D341Med (cell line): ENCODE results near the gene LRRC3.

ENCODE experiments used
- DNase-seq: peaks from one replicate; pipeline ENCODE4 v3.0.0; 2012; ENCODE audit warnings: low spot score

The LRRC3 gene

DNA sequence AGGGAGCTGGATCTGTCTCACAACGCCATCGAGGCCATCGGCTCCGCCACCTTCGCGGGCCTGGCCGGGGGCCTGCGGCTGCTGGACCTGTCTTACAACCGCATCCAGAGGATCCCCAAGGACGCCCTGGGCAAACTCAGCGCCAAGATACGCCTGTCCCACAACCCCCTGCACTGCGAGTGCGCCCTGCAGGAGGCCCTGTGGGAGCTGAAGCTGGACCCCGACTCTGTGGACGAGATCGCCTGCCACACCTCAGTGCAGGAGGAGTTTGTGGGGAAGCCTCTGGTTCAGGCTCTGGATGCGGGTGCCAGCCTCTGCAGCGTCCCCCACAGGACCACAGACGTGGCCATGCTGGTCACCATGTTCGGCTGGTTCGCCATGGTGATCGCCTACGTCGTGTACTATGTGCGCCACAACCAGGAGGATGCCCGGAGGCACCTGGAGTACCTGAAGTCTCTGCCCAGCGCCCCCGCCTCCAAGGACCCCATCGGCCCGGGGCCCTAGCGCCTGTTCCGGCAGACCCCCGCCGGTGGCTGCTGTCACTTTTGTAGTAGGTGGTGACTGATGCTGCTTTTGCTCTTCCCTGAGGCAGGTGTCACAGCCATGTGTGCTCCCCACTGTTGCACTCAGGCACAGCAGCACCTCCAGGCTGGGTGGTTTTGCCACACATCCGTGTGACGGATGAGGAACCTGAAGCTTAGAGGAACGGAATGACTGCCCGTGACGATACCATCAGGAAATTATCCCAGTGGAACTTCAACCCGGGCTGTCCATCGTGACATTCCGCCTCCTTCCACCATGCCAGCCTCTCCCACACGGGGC, 1.8 kb downstream of the LRRC3 start:
- DNase-seq: no peak

DNA sequence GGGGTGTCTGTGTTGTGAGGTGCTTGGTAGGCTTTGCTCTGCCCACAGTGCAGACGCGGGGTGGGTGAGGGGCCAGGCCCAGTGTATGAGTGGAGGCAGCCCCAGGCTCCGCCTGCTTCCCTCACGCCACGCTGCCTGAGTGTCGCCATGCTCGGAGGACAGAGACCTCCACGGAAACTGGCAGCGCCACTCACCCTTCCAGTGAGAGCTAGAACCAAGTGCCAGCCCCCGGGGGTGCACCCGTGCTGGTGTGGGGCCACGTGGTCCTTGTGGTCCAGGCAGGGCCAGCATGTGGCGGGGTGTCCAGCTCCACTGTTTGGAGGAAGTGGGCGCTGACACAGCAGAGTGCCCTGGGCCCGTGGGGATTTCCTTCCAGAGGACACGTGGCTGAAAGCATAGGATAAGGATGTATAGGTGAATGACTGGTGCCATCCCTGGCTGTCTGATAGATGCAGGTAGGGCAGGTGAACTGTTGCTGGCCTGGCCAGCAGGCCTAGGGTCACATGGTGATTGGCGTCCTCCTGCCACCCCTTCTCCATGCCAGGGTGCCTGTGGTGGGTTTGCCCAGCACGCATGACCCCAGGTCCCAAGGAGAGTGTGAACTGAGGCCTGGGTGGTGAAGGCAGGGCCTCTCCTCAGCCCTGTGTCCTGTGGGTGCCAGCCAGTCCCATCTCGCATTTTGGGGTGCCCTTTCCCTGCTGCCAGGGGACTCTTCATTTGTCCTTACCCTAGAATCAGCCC, 3.8 kb downstream of the LRRC3 start:
- DNase-seq: no peak

DNA sequence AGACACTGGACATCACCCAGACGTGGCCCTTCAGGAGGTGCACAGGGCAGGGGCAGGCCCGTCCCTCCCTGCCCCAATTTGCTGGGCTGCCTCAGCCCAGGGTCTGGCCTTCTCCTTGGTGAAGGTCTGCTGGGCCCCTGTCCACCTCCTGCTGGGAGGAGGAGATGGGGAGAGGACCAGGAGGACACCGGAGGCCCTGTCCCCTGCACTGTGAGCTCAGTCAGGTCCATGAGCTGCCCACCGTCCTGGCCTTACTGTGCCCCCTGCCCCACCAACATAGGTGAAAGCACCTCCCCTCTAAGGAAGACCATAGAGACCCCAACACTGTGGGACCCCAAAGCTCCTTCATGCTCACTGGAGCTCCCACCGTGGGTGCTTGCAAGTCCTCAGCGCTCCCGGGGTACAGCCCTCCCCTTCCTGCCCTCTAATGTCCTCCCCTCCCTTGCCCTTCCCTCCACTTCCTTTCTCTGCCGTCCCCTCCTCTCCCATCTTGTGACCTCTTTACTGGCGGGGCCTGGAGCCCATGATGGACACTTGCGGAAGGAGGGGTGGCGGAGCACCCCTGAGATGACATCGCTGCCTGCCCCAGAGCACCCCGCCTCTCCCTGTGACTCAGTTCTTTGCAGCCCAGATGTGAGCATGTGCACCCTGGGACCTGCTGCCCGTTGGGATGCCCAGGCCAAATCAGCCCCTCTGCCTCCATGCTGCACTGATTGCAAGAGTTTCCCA, 4.6 kb downstream of the LRRC3 start:
- DNase-seq: no peak

DNA sequence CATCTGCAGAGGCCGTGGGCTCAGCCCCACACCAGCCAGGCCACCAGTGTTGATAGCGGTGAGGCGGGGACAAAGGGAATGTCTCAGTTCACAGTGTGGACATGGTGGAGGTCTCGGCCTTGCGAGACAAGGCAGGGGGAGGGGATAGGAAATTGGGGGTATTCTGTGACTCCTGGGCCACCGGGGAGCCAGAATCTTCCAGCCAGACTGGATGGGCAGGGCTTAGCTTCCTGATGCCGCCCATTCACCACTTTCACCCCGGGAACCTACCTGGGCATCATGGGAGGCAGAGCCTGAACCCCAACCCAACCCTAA, 5.1 kb downstream of the LRRC3 start:
- DNase-seq: no peak

DNA sequence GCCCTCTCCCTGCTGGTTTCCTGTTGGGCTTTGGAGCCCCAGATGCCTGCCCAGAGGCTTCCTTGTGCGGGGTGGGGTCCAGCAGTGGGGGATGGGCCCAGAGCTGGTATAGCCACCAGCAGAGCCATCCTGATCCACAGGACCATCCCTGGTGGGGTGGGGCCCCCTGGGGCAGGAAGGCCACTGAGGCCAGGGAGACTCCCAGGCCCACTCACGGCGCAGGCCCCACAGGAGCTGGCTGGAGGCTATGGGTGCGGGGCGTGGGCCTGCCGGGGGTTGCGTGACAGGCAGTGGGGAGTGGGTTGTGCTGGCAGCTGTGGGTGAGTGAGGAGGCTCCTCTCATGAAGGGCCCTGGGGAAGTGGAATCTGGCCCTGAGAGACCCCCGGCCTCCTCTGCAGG, 5.7 kb downstream of the LRRC3 start:
- DNase-seq: no peak

DNA sequence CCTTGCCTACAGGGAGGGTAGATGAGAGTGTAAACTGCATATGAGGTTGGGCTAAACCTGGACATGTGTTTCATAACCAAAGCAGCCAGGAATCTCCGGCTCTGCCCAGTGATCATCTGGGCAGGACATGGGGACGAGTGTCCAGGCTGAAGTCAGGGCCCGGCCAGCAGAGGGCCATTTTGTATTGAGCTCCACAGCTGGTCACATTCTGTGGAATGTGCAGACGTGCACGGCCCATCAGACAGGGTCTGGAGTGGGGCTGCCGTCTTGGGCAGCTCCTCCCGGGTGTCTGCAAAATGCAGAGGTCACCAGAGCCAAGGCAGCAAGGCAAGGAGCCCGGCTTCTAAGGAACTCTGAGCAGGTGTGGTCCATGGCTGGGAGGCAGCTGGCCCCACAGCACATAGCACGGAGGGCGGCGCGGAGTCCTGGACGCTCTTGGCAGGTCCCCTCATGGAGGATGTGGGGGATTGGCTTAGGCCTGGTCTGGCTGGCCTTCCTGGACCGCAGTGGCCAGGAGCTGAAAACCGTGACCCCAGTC, 6.2 kb downstream of the LRRC3 start:
- DNase-seq: no peak

DNA sequence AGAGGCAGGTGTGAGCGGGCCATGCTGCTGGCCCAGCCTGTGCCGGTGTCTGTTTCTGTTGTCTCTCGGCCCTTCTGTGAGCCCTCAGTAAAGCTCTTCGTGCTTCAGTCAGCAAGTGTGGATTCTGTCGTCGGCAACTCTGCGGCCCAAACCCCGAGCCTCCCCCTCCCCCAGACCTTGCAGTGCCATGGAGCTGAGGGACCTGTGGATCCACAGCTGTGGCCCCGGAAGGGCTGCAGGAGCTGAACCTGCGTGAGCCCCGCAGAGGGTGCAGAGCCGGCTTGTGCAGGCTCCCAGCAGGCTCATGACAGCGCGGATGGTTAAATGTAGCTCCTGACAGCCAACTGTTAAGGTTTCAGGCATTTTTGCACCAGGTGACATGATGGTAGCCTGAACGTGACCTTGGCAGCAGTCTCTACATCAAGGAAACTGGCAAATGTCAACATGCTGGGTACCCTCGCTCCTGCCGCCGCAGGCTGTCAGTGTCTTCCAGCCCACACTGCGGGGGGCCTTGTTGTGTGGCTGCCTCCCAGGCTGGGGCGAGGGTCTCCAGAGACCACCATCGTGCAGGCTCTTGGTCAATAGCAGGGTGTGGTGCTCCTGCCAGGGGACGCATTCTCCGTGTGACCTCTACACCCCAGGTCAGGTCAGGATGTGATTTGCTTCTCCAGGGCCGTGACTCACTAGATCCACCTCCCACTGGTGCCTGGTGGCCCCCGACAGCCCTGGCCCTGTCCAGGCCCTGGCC, 7.0 kb downstream of the LRRC3 start:
- no peak for DNase-seq

DNA sequence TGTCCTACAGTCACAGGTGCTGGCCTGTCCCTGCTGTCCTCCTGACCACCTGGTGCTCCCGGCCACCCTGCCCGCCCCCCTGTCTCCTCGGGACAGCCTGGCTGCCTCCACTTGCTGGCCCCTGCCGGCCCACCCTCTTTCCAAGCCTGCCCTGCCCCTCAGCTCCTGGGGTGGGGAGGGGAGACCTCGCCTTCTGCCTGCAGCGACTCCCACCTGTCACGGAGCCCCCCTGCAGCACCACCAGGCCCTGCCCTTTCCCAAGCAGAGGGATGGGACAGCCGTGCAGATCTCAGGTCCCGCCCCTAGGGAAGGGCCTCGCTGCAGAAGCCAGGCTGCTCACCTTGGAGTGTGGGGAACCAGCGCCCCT, 7.5 kb downstream of the LRRC3 start:
- DNase-seq: no peak

DNA sequence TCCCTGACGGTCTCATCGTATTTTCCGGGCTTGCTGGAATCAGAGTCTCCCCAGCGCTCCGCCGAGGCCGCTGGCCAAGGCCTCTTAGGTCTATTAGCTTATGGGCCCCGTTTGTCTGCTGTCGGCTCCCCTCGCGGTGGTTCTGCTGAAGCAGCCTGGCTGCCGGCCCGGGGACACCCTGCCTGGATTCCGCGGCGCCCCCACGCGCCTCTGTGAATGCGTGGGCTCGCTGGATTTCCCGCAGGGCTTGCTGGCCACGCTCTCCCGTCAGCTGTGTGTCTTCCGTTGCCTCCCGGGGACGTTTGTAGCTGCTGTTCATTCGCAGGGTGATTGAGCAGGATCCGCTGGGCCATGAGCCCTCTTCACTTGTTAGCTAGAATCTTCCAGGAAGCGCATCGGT, 8.4 kb downstream of the LRRC3 start:
- DNase-seq: no peak

DNA sequence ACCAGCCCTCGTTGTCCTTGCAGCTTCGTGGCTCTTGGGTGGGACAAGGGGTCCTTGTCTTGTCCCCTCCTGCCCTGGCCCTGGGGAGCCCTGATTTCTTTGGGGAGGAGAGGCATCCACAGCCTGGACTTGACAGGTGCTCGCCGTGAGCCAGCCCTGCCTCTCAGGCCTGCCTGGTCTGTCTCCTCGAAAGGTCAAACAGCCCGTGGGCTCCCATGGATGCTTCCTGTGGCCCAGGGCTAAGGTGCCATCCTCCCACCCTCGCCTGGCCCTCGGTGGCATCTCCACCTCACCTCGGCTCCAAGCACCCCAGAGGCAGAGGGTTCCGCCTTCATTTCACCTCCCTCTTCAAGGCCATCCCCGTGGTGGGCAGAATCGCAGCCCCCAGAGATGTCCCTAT, 9.0 kb downstream of the LRRC3 start:
- DNase-seq: no peak

DNA sequence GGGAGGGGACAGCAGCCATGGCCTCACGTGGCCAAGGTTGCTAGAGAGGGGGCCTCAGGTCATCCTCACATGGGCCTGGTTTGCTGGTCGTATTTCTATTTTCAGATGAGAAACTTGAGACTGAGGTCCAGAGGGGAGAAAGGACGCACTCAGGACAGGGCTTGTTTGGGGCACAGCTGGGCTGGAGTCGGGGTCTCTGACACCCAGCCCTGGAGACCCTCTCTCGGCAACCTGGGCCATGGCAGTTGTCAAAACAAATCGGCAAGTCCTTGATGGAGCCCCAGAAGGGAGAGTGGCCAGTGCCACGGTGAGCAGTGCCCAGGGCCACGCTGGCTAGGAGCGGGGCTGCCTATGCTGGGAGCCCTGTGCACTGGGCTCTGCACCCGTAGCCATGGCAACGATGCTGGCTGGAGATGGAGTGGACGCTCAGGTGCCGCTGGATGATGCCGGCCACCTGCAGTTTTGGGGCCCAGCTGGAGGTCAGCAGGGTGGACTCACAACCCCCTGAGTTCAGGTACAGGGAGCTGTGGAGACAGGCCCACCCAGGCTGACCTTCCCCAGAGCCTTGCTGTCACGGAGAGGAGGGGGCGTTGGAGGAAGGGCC, 11.1 kb downstream of the LRRC3 start:
- no peak for DNase-seq

DNA sequence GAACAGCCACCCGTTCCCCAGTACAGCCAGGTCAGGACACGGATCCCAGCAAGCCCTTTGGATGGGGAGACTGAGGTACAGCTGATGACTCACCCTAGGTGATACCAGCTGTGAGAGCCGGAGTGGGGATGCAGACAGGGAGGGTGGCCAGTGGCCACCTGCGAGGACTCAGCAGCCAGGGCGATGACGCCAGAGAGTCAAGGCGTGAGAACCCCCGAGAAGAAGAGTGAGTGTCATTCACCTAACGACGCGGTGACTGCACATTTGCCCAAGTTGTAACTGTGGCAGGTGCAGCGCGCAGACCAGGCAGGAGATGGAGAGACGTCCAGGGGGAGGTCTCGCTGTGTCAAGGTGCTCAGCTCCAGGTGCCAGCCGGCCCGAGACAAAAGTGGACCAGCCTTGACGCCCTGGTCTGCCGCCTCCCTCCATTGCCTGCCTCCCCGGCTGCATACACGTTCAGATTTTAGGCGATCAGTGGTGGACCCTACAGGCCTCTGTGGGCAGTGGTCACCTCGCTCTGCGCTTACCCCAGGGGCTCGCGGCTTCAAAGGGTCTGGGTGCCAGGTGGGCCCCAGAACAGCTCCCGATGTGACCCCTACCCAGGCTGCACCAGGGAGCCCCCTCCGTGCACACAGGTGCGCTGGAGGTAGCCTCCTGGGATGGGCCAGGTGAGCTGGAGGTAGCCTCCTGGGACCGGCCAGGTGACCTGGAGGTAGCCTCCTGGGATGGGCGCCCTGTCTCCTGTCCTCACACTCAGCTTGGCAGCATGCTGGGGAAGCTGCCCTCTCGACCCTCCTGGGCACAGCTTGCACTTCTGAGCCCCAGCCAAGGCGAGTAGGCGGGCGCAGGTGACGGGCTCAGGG, 11.9 kb downstream of the LRRC3 start:
- DNase-seq: no peak

DNA sequence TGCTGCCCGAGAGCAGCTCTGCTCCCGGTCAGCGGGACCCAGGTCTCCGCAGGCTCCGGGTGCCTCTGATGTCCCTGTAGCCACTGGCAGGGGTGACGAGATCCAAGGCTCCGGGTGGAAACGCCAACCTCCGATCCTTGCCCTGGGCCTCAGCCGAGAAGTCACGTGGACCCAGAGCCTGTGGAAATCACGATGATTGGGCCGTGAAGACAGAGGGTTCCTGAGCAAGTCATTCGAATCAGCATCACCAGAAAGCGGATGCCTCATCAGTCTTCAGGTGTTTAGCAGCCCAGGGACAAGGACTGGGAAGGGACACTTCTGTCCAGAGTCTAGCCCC, 12.5 kb downstream of the LRRC3 start:
- no peak for DNase-seq

DNA sequence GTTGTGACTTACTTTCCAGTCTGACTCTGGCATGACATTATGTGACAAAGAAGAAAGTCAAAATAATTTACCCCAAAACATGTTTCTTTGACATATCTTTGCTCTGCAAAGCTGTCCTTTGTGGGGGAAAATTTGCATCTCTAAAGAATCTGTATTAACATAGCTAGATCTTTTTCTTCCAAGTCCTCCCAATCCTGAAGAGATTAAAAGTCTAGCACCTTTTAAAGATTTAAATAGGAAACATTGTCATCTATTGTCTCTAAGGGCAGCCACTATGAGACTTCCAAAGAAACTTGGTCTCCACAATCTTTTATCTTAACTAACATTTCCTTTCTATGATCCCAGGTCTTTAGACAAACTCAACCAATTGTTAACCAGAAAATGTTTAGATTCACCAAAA, 16.0 kb downstream of the LRRC3 start:
- no peak for DNase-seq

DNA sequence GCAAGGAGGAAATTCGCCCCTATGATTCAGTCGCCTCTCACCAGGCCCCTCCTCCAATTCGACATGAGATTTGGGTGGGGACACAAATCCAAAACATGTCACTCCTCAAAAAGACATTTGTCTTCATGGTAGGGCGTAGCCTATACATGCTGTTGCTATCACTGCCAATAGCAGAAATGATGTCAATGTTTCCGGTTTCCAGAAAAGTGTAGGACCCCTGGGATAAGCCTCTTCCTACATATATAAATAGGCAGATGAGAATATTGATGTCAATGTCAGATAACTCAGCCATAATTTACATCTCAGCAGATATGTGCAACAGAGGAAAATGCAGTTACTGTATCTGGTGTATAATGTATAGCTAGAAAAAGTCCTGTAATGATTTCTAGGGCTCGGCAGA, 16.7 kb downstream of the LRRC3 start:
- DNase-seq: no peak

DNA sequence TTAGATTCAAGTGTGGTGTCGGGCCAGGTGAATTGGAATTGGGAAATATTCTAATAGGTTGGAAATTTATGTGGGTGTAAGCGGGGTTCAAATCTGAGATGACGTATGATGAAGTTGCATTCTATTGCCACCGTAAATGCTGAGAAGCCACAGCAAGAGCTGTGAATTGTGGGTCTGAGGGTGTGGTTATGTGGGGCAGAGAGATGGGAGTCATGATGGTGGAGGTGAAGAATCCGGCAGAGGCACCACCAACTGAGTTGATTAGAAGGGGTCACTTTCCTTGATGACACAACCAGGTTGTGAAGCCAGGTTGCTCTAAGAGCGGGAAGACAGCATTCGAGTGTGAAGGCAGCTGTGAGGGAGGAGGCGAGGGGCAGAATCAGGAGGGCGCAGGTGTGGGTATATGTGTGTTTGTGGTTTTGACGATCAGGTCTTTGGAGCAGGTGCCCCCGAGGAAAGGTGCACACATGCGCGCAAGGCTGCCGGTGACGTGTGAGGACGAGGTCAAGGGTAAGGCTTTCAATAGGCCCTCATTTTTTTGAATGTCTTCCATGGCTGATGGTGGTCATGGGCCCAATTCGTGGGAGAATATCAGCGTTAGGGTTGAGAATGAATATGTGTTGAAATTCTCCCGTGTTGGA, 18.7 kb downstream of the LRRC3 start:
- no peak for DNase-seq

DNA sequence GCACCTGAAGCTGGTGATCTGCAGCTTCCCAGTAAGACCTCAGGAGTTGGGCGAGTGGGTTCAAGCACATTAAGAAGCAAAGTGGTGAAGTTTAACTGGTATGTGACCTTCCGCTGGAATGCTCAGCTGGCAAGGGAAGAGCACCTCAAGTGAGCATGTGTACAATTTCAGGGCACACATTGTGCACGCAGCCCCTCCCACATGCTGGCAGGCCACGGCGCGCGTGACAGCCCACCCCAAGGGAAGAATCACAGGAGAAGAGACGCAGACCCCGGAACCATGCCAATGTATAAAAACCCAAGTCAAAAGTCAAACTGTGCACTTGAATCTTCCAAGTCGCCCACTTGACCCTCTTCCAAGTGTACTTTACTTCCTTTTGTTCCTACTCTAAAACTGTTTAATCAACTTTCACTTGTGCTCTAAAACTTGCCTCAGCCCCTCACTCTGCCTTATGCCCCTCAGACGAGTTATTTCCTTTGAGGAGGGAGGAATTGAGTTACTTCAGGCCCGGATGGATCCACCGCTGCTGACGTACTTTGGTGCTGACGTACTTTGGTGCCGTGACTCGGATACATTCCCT, 20.0 kb downstream of the LRRC3 start:
- DNase-seq: no peak

DNA sequence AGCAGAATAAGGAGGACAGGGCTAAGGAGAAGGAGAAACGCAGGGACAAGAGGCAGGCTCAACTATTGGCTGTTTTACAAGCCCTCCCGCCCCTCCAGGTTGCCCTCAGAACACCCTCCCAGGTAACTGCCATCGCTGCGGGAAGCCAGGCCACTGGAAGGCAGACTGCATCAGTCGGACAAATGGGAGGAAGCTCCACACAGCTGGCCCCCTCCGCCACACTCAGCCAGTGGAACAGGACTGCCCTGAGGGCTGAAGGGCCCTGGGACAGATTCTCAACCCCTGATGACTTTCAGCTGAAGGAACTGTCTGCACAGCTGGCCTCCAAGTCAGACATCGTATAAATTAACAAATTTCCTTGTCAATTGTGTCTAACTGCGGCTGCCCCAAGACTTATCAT, 21.8 kb downstream of the LRRC3 start:
- no peak for DNase-seq

DNA sequence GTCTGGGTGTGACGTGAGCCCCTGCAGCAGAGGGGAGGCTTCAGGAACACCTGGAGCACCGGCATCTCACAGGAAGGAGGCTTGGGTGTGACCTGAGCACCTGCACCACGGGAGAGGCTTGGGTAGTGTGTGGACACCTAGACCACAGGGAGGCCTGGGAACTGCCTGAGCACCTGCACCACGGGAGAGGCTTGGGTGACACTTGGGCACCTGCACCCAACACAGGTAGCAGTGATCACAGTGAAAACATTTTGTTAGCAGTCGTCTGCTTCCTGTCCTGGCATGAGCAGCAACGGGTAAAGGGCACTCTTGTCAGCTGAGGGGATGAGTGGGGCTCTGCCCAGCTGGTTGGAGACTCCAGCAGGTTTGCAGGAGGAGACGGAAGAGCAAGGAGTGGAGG, 22.4 kb downstream of the LRRC3 start:
- no peak for DNase-seq

DNA sequence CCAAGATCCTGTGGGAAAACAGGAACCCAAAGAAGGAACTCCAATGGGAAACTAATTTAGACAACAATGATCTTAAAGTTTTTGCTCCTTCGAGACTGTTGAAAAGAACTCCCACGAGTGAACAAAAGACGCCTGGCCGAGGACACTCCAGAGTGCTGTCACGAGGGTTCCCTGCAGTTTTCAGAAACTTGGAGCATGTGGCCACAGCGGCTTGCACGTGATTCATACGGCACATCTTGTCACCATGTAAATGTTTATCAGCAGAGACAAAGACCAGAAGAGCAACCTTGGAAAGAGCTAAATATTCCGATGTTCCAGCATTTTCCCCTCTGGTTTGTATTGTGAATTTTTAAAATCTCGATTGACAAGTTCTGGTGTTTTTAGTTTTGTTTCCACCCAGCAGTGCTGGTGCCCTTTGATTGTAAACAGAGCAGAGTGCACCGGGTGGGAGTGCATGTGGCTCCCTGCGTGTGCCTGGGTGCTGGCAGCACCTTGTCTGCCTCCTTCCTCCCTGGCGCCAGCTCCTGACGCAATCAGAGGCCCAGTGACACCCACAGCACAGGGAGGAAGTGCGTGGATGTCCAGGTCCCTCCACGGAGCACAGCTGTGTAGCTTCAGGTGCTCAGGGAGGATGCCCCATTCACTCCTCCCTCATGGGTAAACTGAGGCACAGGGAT, 23.0 kb downstream of the LRRC3 start:
- DNase-seq: no peak
